NCI-H2171 treated with DMSO at 0.1 percent for 48 hours (cell line): Measurements from ENCODE around the gene ABCC8.
A peak's percentile ranks its signal among the peaks of the same experiment; 100 is the strongest.

Experiments used
- DNase-seq: peaks from one replicate; lab custom pipeline; 2025; lab: John Stamatoyannopoulos, UW

The ABCC8 gene

GRCh38 chr11:17386331-17387084, 90.1 kb downstream of the ABCC8 start:
- DNase-seq = peak; percentile 1

GRCh38 chr11:17385926-17386325, 90.7 kb downstream of the ABCC8 start:
- DNase-seq = no peak

GRCh38 chr11:17385492-17385891, 91.2 kb downstream of the ABCC8 start:
- no peak for DNase-seq

GRCh38 chr11:17384002-17384511, 92.6 kb downstream of the ABCC8 start:
- peak; percentile 25 for DNase-seq

- DNase-seq = no peak
Measured at GRCh38 chr11:17383461-17383860, 93.2 kb downstream of the ABCC8 start.

- DNase-seq = no peak
Measured at GRCh38 chr11:17382046-17382728, 94.5 kb downstream of the ABCC8 start.

GRCh38 chr11:17381156-17381555, 95.5 kb downstream of the ABCC8 start:
- DNase-seq = no peak

GRCh38 chr11:17379383-17380180, 97.1 kb downstream of the ABCC8 start:
- DNase-seq = no peak

GRCh38 chr11:17378655-17379054, 98.0 kb downstream of the ABCC8 start:
- DNase-seq = no peak

GRCh38 chr11:17376493-17376892, 100.2 kb downstream of the ABCC8 start:
- DNase-seq = no peak

GRCh38 chr11:17375547-17375946, 101.1 kb downstream of the ABCC8 start:
- DNase-seq = no peak

- DNase-seq = no peak
Measured at GRCh38 chr11:17371614-17372013, 105.0 kb downstream of the ABCC8 start.

GRCh38 chr11:17369684-17370243, 106.9 kb downstream of the ABCC8 start:
- no peak for DNase-seq

- DNase-seq = no peak
Measured at GRCh38 chr11:17369094-17369493, 107.6 kb downstream of the ABCC8 start.

- no peak for DNase-seq
Measured at GRCh38 chr11:17368551-17368950, 108.1 kb downstream of the ABCC8 start.

GRCh38 chr11:17366495-17366894, 110.2 kb downstream of the ABCC8 start:
- no peak for DNase-seq

- peak; percentile 60 for DNase-seq
Measured at GRCh38 chr11:17354601-17354991, 122.0 kb downstream of the ABCC8 start.

- no peak for DNase-seq
Measured at GRCh38 chr11:17353821-17354600, 122.6 kb downstream of the ABCC8 start.

GRCh38 chr11:17352950-17353820, 123.5 kb downstream of the ABCC8 start:
- peak; percentile 51 for DNase-seq

GRCh38 chr11:17351510-17352176, 125.0 kb downstream of the ABCC8 start, which contains the start of gene NCR3LG1:
Gene NCR3LG1 (plus strand): TSS chr11:17351800. CDS start chr11:17351970, 170 bp downstream.
- DNase-seq = peak; percentile 43
